Measurements from ENCODE around the gene ITPR1. TPM values are rescaled to one million over a fixed set of nuclear protein-coding genes. Genes with fewer than 3 reads are reported as not detected.

The ITPR1 gene
- total and polyA plus RNA-seq, 10 of the 15 experiments (the other 5 are each of a cell fraction or from before 2014, with no cell fraction given) = 12.2 to 239 (median 28.4) TPM

DNA sequence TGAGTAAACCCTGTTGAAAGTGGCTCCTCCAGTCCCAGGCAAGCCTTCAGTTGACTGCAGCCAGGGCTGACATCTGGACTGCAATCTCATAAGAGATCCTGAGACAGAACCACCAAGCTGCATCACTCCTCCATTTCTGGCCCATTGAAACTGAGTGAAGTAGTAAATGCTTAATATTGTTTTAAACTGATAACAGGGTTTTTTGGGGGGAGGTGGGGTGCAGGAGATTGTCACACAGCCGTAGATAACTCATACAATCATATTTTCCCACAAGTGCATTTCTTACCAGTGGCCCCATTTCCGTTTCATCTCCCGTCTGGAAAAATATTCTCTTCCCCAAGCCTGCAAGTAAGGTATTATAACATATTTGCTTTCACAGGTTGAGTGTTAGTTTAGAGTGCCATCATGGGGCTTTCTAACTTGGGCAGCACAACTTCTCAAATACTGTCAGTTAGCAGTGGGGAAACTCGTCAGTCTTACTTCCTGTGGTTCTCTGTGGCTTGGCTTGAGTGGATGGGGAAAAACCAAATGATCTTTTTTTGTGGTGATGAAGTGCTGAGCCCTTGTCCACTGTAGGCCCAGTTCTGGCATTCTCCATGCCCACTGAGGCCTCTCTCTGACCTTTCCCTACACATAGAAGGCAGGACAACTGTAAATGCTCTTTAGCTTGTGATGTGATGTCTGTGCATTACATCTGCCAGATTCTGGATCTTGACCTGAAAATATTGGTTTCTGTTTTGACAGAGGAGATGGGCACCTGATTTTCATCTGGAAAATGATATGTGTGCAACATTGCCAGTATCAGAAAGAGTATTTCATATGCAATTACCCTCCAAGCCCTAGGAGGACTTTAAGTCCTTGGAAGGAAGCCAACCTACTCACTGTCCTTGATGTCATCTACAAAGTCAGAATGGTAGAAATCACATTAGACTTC is 396.0 kb downstream of the ITPR1 start (continued):
- TF ChIP-seq NFYB (IDR thresholded peaks at IDR 0.05; ENCODE audit: insufficient read depth, low read depth, low read length) (no peak), YY1 (IDR thresholded peaks at IDR 0.05; ENCODE audit: low read depth, low read length) (peak; percentile 33; the same call in 1 of the 2 replicates), POU2F2 (IDR thresholded peaks at IDR 0.05; ENCODE audit: borderline replicate concordance, low read depth, low read length) (no peak), GABPA (IDR thresholded peaks at IDR 0.05; ENCODE audit: low read depth) (0 out of 2 replicates have a peak, but pooled peaks have one; percentile 29), SMARCA5 (IDR thresholded peaks at IDR 0.05) (peak; percentile 49; the same call in 1 of the 2 replicates), ZNF622 (IDR thresholded peaks at IDR 0.05) (no peak), SREBF1 (IDR thresholded peaks at IDR 0.05; ENCODE audit: low read length) (no peak), NFYA (IDR thresholded peaks at IDR 0.05; ENCODE audit: borderline replicate concordance, low read depth, low read length) (no peak), ESRRA (IDR thresholded peaks at IDR 0.05; ENCODE audit: low read length) (no peak), POLR2A (IDR thresholded peaks at IDR 0.05; ENCODE audit: low read depth, low read length) (no peak), ASH2L (IDR thresholded peaks at IDR 0.05; ENCODE audit: borderline replicate concordance, low read depth) (no peak), ZSCAN29 (IDR thresholded peaks at IDR 0.05) (no peak), PML (IDR thresholded peaks at IDR 0.05; ENCODE audit: low read length) (no peak), IRF4 (IDR thresholded peaks at IDR 0.05; ENCODE audit: low read depth, low read length) (no peak), HDGF (IDR thresholded peaks at IDR 0.05) (peak; percentile 46; the same call in 1 of the 2 replicates), SMAD5 (IDR thresholded peaks at IDR 0.05; ENCODE audit: low read depth) (no peak), ZNF24 (IDR thresholded peaks at IDR 0.05) (peak; percentile 35; the same call in 1 of the 2 replicates), TBL1XR1 (IDR thresholded peaks at IDR 0.05; ENCODE audit: low read depth, low read length) (no peak), HCFC1 (IDR thresholded peaks at IDR 0.05; ENCODE audit: low read length) (no peak), RAD51 (IDR thresholded peaks at IDR 0.05) (no peak)
- TF ChIP-seq, protein P1, sequence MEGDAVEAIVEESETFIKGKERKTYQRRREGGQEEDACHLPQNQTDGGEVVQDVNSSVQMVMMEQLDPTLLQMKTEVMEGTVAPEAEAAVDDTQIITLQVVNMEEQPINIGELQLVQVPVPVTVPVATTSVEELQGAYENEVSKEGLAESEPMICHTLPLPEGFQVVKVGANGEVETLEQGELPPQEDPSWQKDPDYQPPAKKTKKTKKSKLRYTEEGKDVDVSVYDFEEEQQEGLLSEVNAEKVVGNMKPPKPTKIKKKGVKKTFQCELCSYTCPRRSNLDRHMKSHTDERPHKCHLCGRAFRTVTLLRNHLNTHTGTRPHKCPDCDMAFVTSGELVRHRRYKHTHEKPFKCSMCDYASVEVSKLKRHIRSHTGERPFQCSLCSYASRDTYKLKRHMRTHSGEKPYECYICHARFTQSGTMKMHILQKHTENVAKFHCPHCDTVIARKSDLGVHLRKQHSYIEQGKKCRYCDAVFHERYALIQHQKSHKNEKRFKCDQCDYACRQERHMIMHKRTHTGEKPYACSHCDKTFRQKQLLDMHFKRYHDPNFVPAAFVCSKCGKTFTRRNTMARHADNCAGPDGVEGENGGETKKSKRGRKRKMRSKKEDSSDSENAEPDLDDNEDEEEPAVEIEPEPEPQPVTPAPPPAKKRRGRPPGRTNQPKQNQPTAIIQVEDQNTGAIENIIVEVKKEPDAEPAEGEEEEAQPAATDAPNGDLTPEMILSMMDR (IDR thresholded peaks at IDR 0.05 in 2 of 3, conservative IDR thresholded peaks at IDR 0.05 in 1 of 3; ENCODE audit: control insufficient read depth in 2 of 3, extremely low read depth in 1 of 3, insufficient read depth in 1 of 3, low read depth in 3 of 3, low read length in 3 of 3) = peak in 1 of 3 experiments; percentile 45; a peak in 3 of 6 replicates
- TF ChIP-seq, protein P2, sequence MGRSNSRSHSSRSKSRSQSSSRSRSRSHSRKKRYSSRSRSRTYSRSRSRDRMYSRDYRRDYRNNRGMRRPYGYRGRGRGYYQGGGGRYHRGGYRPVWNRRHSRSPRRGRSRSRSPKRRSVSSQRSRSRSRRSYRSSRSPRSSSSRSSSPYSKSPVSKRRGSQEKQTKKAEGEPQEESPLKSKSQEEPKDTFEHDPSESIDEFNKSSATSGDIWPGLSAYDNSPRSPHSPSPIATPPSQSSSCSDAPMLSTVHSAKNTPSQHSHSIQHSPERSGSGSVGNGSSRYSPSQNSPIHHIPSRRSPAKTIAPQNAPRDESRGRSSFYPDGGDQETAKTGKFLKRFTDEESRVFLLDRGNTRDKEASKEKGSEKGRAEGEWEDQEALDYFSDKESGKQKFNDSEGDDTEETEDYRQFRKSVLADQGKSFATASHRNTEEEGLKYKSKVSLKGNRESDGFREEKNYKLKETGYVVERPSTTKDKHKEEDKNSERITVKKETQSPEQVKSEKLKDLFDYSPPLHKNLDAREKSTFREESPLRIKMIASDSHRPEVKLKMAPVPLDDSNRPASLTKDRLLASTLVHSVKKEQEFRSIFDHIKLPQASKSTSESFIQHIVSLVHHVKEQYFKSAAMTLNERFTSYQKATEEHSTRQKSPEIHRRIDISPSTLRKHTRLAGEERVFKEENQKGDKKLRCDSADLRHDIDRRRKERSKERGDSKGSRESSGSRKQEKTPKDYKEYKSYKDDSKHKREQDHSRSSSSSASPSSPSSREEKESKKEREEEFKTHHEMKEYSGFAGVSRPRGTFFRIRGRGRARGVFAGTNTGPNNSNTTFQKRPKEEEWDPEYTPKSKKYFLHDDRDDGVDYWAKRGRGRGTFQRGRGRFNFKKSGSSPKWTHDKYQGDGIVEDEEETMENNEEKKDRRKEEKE (IDR thresholded peaks at IDR 0.05) = no peak
- TF ChIP-seq, protein P3, sequence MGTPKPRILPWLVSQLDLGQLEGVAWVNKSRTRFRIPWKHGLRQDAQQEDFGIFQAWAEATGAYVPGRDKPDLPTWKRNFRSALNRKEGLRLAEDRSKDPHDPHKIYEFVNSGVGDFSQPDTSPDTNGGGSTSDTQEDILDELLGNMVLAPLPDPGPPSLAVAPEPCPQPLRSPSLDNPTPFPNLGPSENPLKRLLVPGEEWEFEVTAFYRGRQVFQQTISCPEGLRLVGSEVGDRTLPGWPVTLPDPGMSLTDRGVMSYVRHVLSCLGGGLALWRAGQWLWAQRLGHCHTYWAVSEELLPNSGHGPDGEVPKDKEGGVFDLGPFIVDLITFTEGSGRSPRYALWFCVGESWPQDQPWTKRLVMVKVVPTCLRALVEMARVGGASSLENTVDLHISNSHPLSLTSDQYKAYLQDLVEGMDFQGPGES (IDR thresholded peaks at IDR 0.05) = no peak

Measured in GM12878 (cell line).